MM.1S (cell line): ENCODE data around the gene CYTH4.

Experiments
- DNase-seq: peaks from one replicate; pipeline ENCODE4 v3.0.0-alpha.2; 2015
- H2AFZ ChIP-seq: fragments of 300-600 bp; sonication (generic); 2 replicates; pipeline ENCODE4 v1.6.0; 2016; ENCODE audit warnings: antibody characterized with exemption, low read length
- H3F3A ChIP-seq: fragments of 300-600 bp; sonication (generic); 2 replicates; pipeline ENCODE4 v1.6.1; 2016; ENCODE audit warnings: mild to moderate bottlenecking, antibody characterized with exemption, low read length, moderate library complexity, mixed read lengths; ENCODE audit not compliant: insufficient read depth
- H3K27ac ChIP-seq: fragments of 300-600 bp; sonication (generic); 2 replicates; pipeline ENCODE4 v1.5.1; 2016; ENCODE audit warnings: mild to moderate bottlenecking, low read length
- H3K27me3 ChIP-seq: fragments of 300-600 bp; sonication (generic); replicated peaks from 2 replicates; pipeline ENCODE4 v1.6.0; 2016; ENCODE audit warnings: low read length; ENCODE audit not compliant: insufficient read depth
- H3K36me3 ChIP-seq: fragments of 300-600 bp; sonication (generic); replicated peaks from 2 replicates; pipeline ENCODE4 v1.6.1; 2016; ENCODE audit warnings: mild to moderate bottlenecking, low read length, mixed read lengths; ENCODE audit not compliant: insufficient read depth
- H3K4me1 ChIP-seq: fragments of 300-600 bp; sonication (generic); 2 replicates; pipeline ENCODE4 v1.6.1; 2016; ENCODE audit warnings: low read length, mixed read lengths
- H3K4me2 ChIP-seq: fragments of 300-600 bp; sonication (generic); 2 replicates; pipeline ENCODE4 v1.6.0; 2016; ENCODE audit warnings: low read depth, low read length
- H3K4me3 ChIP-seq: fragments of 300-600 bp; sonication (generic); 2 replicates; pipeline ENCODE4 v1.5.1; 2016; ENCODE audit warnings: low read length, mixed read lengths
- H3K79me2 ChIP-seq: fragments of 300-600 bp; sonication (generic); 2 replicates; pipeline ENCODE4 v1.6.1; 2016; ENCODE audit warnings: mixed run types, low read length, mixed read lengths
- H3K9ac ChIP-seq: fragments of 300-600 bp; sonication (generic); 2 replicates; pipeline ENCODE4 v1.6.1; 2016; ENCODE audit warnings: low read length, mixed read lengths
- H3K9me2 ChIP-seq: fragments of 300-600 bp; sonication (generic); replicated peaks from 2 replicates; pipeline ENCODE4 v1.6.1; 2016; ENCODE audit warnings: mild to moderate bottlenecking, low read length, mixed read lengths; ENCODE audit not compliant: insufficient read depth
- H3K9me3 ChIP-seq: fragments of 300-600 bp; sonication (generic); replicated peaks from 2 replicates; pipeline ENCODE4 v1.6.1; 2016; ENCODE audit warnings: mild to moderate bottlenecking, low read length, mixed read lengths; ENCODE audit not compliant: insufficient read depth
- H4K20me1 ChIP-seq: fragments of 300-600 bp; sonication (generic); 2 replicates; pipeline ENCODE4 v1.6.1; 2016; ENCODE audit warnings: mild to moderate bottlenecking, low read length, moderate library complexity, mixed read lengths; ENCODE audit not compliant: insufficient read depth
- CTCF ChIP-seq: fragments of 300-600 bp; sonication (generic); IDR thresholded peaks from 2 replicates; pipeline ENCODE4 v1.5.1; 2016; ENCODE audit warnings: antibody characterized with exemption, low read length, mixed read lengths
- EZH2 ChIP-seq: fragments of 300-600 bp; sonication (generic); optimal IDR thresholded peaks from 2 replicates; pipeline ENCODE3; 2017; ENCODE audit warnings: low read depth, mild to moderate bottlenecking, antibody characterized with exemption, low read length, mixed read lengths
- EZH2phosphoT487 ChIP-seq: fragments of 300-600 bp; sonication (generic); IDR thresholded peaks from 2 replicates; pipeline ENCODE4 v1.6.1; 2018; ENCODE audit warnings: antibody characterized with exemption, low read length

Gene CYTH4

DNA sequence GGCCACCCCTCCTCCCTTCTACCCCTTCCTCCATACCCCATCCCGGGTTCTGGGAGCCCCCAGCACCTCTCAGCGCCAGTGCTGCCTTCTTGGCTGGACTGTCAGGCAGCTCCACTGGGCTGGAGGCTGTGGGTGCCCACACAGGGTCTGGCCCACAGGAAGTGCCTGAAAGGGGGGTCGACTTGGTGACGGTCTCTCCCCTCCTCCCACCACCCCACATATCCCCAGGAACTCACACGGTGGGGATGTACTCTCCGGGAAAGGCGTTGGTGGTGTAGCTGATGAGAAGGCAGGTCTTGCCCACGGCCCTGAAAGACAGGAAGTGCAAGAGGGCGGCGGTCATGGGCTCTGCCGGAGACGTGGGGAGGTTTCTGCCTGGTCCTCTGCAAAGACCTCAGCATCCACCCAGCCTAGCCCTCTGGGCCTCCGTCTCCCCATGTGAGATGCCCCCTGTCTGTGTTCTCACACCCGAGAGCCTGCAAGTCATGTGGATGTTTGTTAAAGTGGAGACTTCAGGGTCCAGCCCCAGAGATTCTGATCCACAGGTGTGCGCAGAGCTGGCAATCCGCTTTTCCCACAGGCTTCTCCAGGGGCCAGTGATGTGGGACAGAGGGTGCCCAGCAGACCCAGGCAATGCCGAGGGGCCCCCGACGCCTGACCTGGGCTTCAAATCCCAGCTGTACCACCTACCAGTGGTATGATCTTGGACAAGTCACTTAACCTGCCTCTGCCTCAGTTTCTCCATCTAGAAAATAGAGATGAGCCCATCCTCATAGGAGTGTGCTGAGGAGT, 40.8 kb upstream of the CYTH4 start:
- Histone ChIP-seq H3K4me2 (peak overlapping the region; percentile 98), H3K4me3 (peak overlapping the region; percentile 100), H2AFZ (no peak overlapping the region), H3K4me1 (peaks cover 58% of the 10 kb centered on the region), H3K27ac (peak overlapping the region; percentile 93), H3F3A (peaks cover 66% of the 10 kb centered on the region), H3K9ac (peak overlapping the region; percentile 91), H3K9me2 (no peaks in the 10 kb centered on the region), H3K79me2 (peaks cover 78% of the 10 kb centered on the region), H4K20me1 (0 out of 2 replicates have a peak, but pooled peaks cover 4% of the 10 kb centered on the region), H3K36me3 (peaks cover 19% of the 10 kb centered on the region), H3K9me3 (no peaks in the 10 kb centered on the region), H3K27me3 (no peaks in the 10 kb centered on the region)
- TF ChIP-seq EZH2, result no peak
- TF ChIP-seq CTCF, result no peak
- TF ChIP-seq EZH2phosphoT487, result no peak
- DNase-seq, result no peak

GRCh38 chr22:37242395-37242918, 39.9 kb upstream of the CYTH4 start:
- H3K9ac ChIP-seq, result peak overlapping the region; percentile 91

GRCh38 chr22:37243402-37244113, 38.8 kb upstream of the CYTH4 start:
- TF ChIP-seq CTCF (no peak), EZH2phosphoT487 (no peak), EZH2 (no peak)
- H3K9me3 ChIP-seq, result no peaks in the 10 kb centered on the region
- peak overlapping the region; percentile 98 for H3K4me2 ChIP-seq
- peak overlapping the region; percentile 93; the same call in 1 of the 2 replicates for H3K27ac ChIP-seq
- peaks cover 63% of the 10 kb centered on the region for H3F3A ChIP-seq
- H2AFZ ChIP-seq, result peak overlapping the region; percentile 37; the same call in 1 of the 2 replicates
- H3K9ac ChIP-seq, result peak overlapping the region; percentile 91
- H3K9me2 ChIP-seq, result no peaks in the 10 kb centered on the region
- H3K27me3 ChIP-seq, result no peaks in the 10 kb centered on the region
- peaks cover 14% of the 10 kb centered on the region for H3K36me3 ChIP-seq
- no peak for DNase-seq
- peak overlapping the region; percentile 100 for H3K4me3 ChIP-seq
- H3K4me1 ChIP-seq, result peaks cover 47% of the 10 kb centered on the region
- 0 out of 2 replicates have a peak, but pooled peaks cover 4% of the 10 kb centered on the region for H4K20me1 ChIP-seq
- peaks cover 60% of the 10 kb centered on the region for H3K79me2 ChIP-seq

More at GRCh38 chr22:37242395-37242918, 39.9 kb upstream of the CYTH4 start:
- peak overlapping the region; percentile 98 for H3K4me2 ChIP-seq
- peaks cover 64% of the 10 kb centered on the region for H3F3A ChIP-seq
- no peaks in the 10 kb centered on the region for H3K27me3 ChIP-seq
- TF ChIP-seq EZH2 (no peak), EZH2phosphoT487 (no peak), CTCF (no peak)
- peak overlapping the region; percentile 100 for H3K4me3 ChIP-seq
- H3K79me2 ChIP-seq, result peaks cover 71% of the 10 kb centered on the region
- peak overlapping the region; percentile 93 for H3K27ac ChIP-seq
- H3K36me3 ChIP-seq, result peaks cover 17% of the 10 kb centered on the region
- no peaks in the 10 kb centered on the region for H3K9me3 ChIP-seq
- DNase-seq, result peak; percentile 90
- no peak overlapping the region for H2AFZ ChIP-seq
- 0 out of 2 replicates have a peak, but pooled peaks cover 4% of the 10 kb centered on the region for H4K20me1 ChIP-seq
- H3K4me1 ChIP-seq, result peaks cover 53% of the 10 kb centered on the region
- no peaks in the 10 kb centered on the region for H3K9me2 ChIP-seq
